Measurements from ENCODE around the gene RAB11A. TPM values are rescaled to one million over a fixed set of nuclear protein-coding genes. Genes with fewer than 3 reads are reported as not detected.

RAB11A gene
- total RNA-seq, 1 experiment from 2014 or later, result 407 TPM

GRCh38 chr15:65851981-65852380, 17.3 kb upstream of the RAB11A start:
- intact Hi-C loops (cut with micrococcal nuclease; ENCODE audit: unreplicated experiment), result no loop called here
- CTCF ChIA-PET, result no interaction called here
- Mint-ChIP-seq H3K4me1 (ENCODE audit: low read depth, unreplicated experiment) (no peaks in the 10 kb centered on the region), H3K36me3 (ENCODE audit: insufficient read depth, unreplicated experiment) (no peaks in the 10 kb centered on the region), H3K27me3 (ENCODE audit: unreplicated experiment) (no peaks in the 10 kb centered on the region), H3K27ac (ENCODE audit: unreplicated experiment) (no peak overlapping the region), H3K4me3 (ENCODE audit: low read depth, unreplicated experiment) (no peak overlapping the region), H3K9me3 (ENCODE audit: low read depth, unreplicated experiment) (no peaks in the 10 kb centered on the region)
- DNase-seq, result no peak
- BruUV-seq (replicated peaks), result no TSS peak
- no peak for TF ChIP-seq CTCF (IDR thresholded peaks at IDR 0.05; ENCODE audit: unreplicated experiment)

GRCh38 chr15:65856821-65857455, 12.4 kb upstream of the RAB11A start:
- DNase-seq, result peak; percentile 88
- CTCF ChIA-PET, result interaction anchor here (0.6 to 1.8 kb wide), 12 partner anchors 11 to 1921 kb away, joined by 3 to 11 read pairs (median 5); partner anchors contain the start of genes DENND4A and RAB11A
- peak; percentile 82 for TF ChIP-seq CTCF (IDR thresholded peaks at IDR 0.05; ENCODE audit: unreplicated experiment)
- intact Hi-C loops (cut with micrococcal nuclease; ENCODE audit: unreplicated experiment), result loop anchor here (1.0 kb wide), 1 partner anchor 219 kb away; no protein-coding TSS in a partner anchor
- H3K9me3 Mint-ChIP-seq (ENCODE audit: low read depth, unreplicated experiment), result no peaks in the 10 kb centered on the region
- H3K4me3 Mint-ChIP-seq (ENCODE audit: low read depth, unreplicated experiment), result no peak overlapping the region
- H3K27ac Mint-ChIP-seq (ENCODE audit: unreplicated experiment), result no peak overlapping the region
- H3K36me3 Mint-ChIP-seq (ENCODE audit: insufficient read depth, unreplicated experiment), result no peaks in the 10 kb centered on the region
- no peaks in the 10 kb centered on the region for H3K4me1 Mint-ChIP-seq (ENCODE audit: low read depth, unreplicated experiment)
- no TSS peak for BruUV-seq (replicated peaks)
- no peaks in the 10 kb centered on the region for H3K27me3 Mint-ChIP-seq (ENCODE audit: unreplicated experiment)

GRCh38 chr15:65857718-65858402, 11.4 kb upstream of the RAB11A start:
- Mint-ChIP-seq H3K4me1 (ENCODE audit: low read depth, unreplicated experiment) (no peaks in the 10 kb centered on the region), H3K9me3 (ENCODE audit: low read depth, unreplicated experiment) (no peaks in the 10 kb centered on the region), H3K36me3 (ENCODE audit: insufficient read depth, unreplicated experiment) (no peaks in the 10 kb centered on the region), H3K4me3 (ENCODE audit: low read depth, unreplicated experiment) (no peak overlapping the region), H3K27me3 (ENCODE audit: unreplicated experiment) (no peaks in the 10 kb centered on the region), H3K27ac (ENCODE audit: unreplicated experiment) (no peak overlapping the region)
- TF ChIP-seq CTCF (IDR thresholded peaks at IDR 0.05; ENCODE audit: unreplicated experiment), result no peak
- BruUV-seq (replicated peaks), result no TSS peak
- DNase-seq, result no peak
- intact Hi-C loops (cut with micrococcal nuclease; ENCODE audit: unreplicated experiment), result loop anchor here (1.0 kb wide), 1 partner anchor 220 kb away; no protein-coding TSS in a partner anchor
- CTCF ChIA-PET, result interaction anchor here (0.7 to 1.8 kb wide), 3 partner anchors 12 to 333 kb away, joined by 5 to 11 read pairs (median 7); partner anchors contain the start of gene RAB11A

- H3K27ac Mint-ChIP-seq (ENCODE audit: unreplicated experiment), result no peak overlapping the region
- BruUV-seq (replicated peaks), result no TSS peak
- CTCF ChIA-PET, result interaction anchor here (1.1 to 1.7 kb wide), 2 partner anchors 19 to 39 kb away, joined by 5 read pairs; no protein-coding TSS in a partner anchor
Observed at GRCh38 chr15:65862682-65863081, 6.6 kb upstream of the RAB11A start.

More at GRCh38 chr15:65862682-65863081, 6.6 kb upstream of the RAB11A start:
- H3K9me3 Mint-ChIP-seq (ENCODE audit: low read depth, unreplicated experiment), result no peaks in the 10 kb centered on the region
- H3K4me3 Mint-ChIP-seq (ENCODE audit: low read depth, unreplicated experiment), result no peak overlapping the region
- DNase-seq, result peak; percentile 49
- H3K36me3 Mint-ChIP-seq (ENCODE audit: insufficient read depth, unreplicated experiment), result no peaks in the 10 kb centered on the region
- no peak for TF ChIP-seq CTCF (IDR thresholded peaks at IDR 0.05; ENCODE audit: unreplicated experiment)
- H3K4me1 Mint-ChIP-seq (ENCODE audit: low read depth, unreplicated experiment), result no peaks in the 10 kb centered on the region
- H3K27me3 Mint-ChIP-seq (ENCODE audit: unreplicated experiment), result no peaks in the 10 kb centered on the region
- intact Hi-C loops (cut with micrococcal nuclease; ENCODE audit: unreplicated experiment), result no loop called here
